Epithelial cell of esophagus (primary cell): Measurements from ENCODE around the gene PHLDA1.
A peak's percentile ranks its signal among the peaks of the same experiment; 100 is the strongest.
"Not testable (repeated sequence)": the region's sequence is repeated elsewhere in the genome, so short reads cannot be mapped to it uniquely, and the experiment has no call there.

ENCODE experiments used
- DNase-seq: peaks from one replicate; pipeline ENCODE4 v3.0.0; 2010; ENCODE audit warnings: low read depth
- H3K4me3 ChIP-seq: 2 replicates; pipeline ENCODE4 v1.5.1; 2011; ENCODE audit warnings: mild to moderate bottlenecking, low read length, control low read depth
- CTCF ChIP-seq: IDR thresholded peaks from 2 replicates; pipeline ENCODE4 v1.5.1; 2011; ENCODE audit warnings: low read depth, mild to moderate bottlenecking, low read length, control low read depth, inconsistent platforms; ENCODE audit not compliant: insufficient read depth; ENCODE audit errors: missing control alignments

PHLDA1 gene

GRCh38 chr12:75996861-75997447, 34.6 kb downstream of the PHLDA1 start:
- no peak for TF ChIP-seq CTCF
- no peak for DNase-seq
- H3K4me3 ChIP-seq, result no peak overlapping the region

- no peak for TF ChIP-seq CTCF
- peak; percentile 46 for DNase-seq
- no peak overlapping the region for H3K4me3 ChIP-seq
Measured at GRCh38 chr12:75995691-75996090, 35.9 kb downstream of the PHLDA1 start.

- TF ChIP-seq CTCF, result no peak
- DNase-seq, result no peak
- H3K4me3 ChIP-seq, result no peak overlapping the region
Measured at GRCh38 chr12:75994069-75994740, 37.4 kb downstream of the PHLDA1 start.

GRCh38 chr12:75991753-75992152, 39.8 kb downstream of the PHLDA1 start:
- H3K4me3 ChIP-seq, result no peak overlapping the region
- TF ChIP-seq CTCF, result no peak
- no peak for DNase-seq

- no peak for DNase-seq
- TF ChIP-seq CTCF, result no peak
- no peak overlapping the region for H3K4me3 ChIP-seq
Measured at GRCh38 chr12:75990189-75990912, 41.2 kb downstream of the PHLDA1 start.

GRCh38 chr12:75987709-75988108, 43.9 kb downstream of the PHLDA1 start:
- H3K4me3 ChIP-seq, DNase-seq: not testable (repeated sequence)

- no peak for TF ChIP-seq CTCF
- no peak for DNase-seq
- no peak overlapping the region for H3K4me3 ChIP-seq
Measured at GRCh38 chr12:75986001-75986746, 45.4 kb downstream of the PHLDA1 start.
